ENCODE measurements around the gene OGT.

Gene OGT

DNA sequence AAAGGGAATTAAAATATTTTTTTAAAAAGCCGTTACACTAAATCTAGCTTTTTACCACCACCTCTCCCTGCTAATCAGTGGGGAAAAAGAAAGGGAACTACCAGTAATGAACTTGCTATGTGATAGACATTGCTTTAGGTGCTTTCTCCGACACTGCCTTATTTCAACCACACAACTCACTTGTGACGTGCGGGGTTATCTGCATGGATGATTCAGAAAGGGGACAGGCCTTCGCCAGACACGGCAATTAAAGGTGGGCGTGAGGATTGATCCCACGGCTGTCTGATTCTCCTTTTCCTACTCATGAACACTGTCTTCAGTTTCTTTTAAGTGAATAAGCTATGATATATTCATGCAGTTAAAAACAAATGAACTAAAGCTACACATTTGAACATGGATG is 86.3 kb downstream of the OGT start:
- TF ChIP-seq, protein P1, sequence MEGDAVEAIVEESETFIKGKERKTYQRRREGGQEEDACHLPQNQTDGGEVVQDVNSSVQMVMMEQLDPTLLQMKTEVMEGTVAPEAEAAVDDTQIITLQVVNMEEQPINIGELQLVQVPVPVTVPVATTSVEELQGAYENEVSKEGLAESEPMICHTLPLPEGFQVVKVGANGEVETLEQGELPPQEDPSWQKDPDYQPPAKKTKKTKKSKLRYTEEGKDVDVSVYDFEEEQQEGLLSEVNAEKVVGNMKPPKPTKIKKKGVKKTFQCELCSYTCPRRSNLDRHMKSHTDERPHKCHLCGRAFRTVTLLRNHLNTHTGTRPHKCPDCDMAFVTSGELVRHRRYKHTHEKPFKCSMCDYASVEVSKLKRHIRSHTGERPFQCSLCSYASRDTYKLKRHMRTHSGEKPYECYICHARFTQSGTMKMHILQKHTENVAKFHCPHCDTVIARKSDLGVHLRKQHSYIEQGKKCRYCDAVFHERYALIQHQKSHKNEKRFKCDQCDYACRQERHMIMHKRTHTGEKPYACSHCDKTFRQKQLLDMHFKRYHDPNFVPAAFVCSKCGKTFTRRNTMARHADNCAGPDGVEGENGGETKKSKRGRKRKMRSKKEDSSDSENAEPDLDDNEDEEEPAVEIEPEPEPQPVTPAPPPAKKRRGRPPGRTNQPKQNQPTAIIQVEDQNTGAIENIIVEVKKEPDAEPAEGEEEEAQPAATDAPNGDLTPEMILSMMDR (conservative IDR thresholded peaks at IDR 0.05), result no peak
- no peak overlapping the region for H3K27ac ChIP-seq

DNA sequence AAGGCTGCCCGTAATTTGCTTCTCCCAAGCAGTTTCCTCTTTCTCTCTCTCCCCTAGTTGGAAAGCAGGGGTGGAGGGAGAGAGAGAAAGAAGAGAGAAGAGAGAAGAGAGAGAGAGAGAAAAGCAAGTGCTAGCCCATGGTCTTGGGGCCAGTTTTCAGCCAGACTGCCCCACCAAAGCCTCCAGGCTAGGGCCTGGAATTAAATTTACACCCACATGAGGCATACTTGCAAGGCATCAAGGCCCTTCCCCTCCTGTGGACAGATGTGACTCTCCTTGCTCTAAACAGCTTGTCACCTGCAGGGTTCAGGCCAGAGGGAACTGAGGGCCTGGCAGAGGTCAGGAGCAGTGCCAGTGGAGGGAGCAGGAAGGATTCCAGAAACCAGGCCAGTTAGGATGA is 87.1 kb downstream of the OGT start:
- TF ChIP-seq, protein P1 (conservative IDR thresholded peaks at IDR 0.05), result no peak
- no peak overlapping the region for H3K27ac ChIP-seq

DNA sequence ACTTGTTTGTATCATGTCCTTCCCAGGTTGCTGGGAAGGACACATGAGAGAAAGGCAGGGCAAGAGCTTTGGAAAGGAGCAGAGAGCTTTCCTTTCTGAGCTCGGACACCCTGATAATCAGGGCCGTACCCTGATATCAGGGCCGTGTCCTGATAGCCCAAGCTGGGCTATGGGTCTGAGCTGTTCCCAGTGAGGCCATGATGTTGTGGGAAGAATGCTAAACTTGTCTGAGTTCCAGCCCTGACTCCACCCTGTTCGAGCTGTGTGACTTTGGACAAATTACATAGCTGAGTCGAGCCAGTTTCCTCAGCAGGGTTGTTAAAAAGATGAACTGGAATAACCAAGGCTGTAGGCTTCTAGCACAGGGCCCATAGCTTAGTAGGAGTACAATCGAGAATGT is 88.7 kb downstream of the OGT start:
- no peak overlapping the region for H3K27ac ChIP-seq
- TF ChIP-seq, protein P1 (conservative IDR thresholded peaks at IDR 0.05), result no peak

DNA sequence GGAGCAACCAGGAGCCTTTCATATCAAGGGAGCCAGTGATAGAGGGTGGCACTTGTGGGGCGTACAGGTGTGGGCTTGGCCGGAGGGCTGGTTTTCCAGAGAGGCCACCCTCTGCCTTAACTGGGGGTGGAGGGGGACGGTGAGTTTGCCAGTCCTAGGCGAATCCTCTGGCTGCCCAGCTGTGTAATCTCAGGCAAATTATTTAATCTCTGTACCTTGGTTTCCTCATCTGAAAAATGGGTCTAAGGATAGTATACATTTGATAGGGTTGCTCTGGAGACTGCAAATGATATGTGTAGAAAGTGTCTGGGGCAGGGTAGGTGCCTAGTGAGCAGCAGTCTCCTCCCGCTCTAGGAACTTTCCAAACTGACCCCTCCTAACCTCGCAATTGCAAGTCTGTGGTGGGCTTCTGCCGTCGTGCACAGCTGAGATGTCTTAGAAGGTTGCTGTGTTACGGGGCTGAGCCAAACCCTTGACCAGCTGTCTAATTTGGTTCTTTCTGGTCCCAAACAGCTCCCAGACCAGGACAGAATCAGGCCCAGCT is 89.2 kb downstream of the OGT start:
- no peak overlapping the region for H3K27ac ChIP-seq
- TF ChIP-seq, protein P1 (conservative IDR thresholded peaks at IDR 0.05), result no peak

DNA sequence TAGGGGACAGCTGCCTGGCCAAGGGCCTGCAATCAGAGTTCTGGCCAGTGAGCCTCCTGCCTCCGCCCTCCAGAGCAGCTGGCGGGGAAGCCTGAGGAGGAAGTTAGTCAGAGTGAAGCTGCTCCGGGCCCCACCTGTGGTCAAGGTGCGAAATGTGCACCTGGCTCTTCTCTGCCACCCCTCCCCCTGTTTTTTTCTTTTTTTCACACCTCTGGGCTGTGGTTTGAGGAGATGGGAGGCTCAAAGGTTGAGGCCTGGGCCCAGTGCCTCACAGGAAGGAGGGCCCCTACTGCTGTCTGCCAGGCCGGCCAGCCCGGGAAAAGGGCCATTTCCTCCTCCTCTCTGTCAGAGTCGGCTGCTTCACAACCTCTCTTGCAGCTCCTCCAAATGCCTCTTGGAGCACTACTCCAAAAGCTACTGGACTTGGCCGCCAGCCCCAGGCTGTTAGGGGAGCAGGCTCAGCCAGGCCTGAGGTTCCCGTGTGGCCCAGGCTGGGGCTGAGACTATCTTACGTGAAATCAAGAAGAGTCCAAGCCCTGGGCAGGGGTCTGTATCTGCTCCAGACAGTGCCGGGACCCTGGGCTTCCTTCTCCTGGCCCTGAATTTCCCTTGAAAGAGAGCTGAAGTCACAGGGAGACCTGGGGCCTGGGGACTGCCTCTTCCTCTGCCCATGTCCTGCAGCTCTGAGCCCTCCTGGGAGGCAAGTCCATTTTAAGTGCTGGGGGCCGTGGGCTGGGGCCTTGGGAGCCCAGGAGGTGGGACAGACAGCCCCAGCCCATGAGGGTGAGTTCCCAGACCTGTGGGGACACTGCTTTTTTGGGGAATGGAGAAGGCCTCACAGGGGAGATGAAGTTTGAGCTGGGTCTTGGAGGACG is 89.9 kb downstream of the OGT start:
- H3K27ac ChIP-seq, result no peak overlapping the region
- TF ChIP-seq, protein P1 (conservative IDR thresholded peaks at IDR 0.05), result no peak

DNA sequence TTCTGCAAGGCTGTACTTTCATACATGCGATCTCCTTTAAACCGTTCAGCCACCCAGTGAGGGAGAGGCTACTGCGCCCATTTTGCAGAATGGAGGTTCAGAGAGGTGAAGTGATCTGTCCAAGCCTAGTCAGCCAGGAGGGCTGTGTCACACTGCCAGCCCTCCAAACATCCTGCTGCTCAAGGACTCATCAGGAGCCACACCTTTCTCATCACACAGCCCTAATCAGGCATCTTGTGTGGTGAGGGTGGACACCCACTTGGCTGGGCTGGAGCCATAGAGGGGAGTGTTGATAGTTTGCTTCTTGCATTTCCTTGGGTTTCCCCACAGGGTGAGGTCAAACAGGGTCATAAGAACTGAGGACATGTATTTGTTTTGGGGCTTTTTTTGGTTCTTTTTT is 90.8 kb downstream of the OGT start:
- TF ChIP-seq, protein P1 (conservative IDR thresholded peaks at IDR 0.05), result no peak
- H3K27ac ChIP-seq, result no peak overlapping the region

DNA sequence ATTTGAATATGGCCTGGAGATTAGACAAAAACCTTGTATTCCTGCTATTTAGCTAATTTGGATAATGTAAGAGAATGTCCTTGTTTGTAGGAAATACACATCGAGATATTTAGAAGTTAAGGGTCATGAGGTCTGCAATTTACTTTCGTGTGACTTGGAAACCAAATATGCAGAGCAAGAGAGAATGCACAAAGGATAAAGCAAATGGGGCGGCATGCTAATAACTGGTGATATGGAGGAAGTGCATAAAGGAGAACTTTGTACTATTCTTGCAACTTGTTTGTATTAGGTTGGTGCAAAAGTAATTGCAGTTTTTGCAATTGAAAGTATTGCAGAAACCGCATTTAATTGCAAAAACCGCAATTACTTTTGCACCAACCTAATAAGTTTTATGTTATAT is 92.6 kb downstream of the OGT start:
- TF ChIP-seq, protein P1 (conservative IDR thresholded peaks at IDR 0.05), result no peak
- no peak overlapping the region for H3K27ac ChIP-seq
